ENCODE measurements around the gene MAPKAP1. TPM values are rescaled to one million over a fixed set of nuclear protein-coding genes. Genes with fewer than 3 reads are reported as not detected.
A peak's percentile ranks its signal among the peaks of the same experiment; 100 is the strongest.

MAPKAP1 gene
- total RNA-seq, 4 donors from 2014 or later: 54.1 to 195 (median 61.9) TPM

- no peaks in the 10 kb centered on the region for H3K27me3 ChIP-seq
- TF ChIP-seq POLR2A (IDR thresholded peaks at IDR 0.05) (no peak), CTCF (IDR thresholded peaks at IDR 0.05) (no peak)
- intact Hi-C loops (cut with DNase I; ENCODE audit: low total_unique reads): no loop called here
Observed at GRCh38 chr9:125476645-125477044, 230.4 kb downstream of the MAPKAP1 start.

GRCh38 chr9:125475385-125475784 lies 231.6 kb downstream of the MAPKAP1 start:
- DNase-seq: no peak
- Histone ChIP-seq H3K4me3 (no peak overlapping the region), H3K9me3 (no peaks in the 10 kb centered on the region), H3K27me3 (no peaks in the 10 kb centered on the region), H3K36me3 (no peaks in the 10 kb centered on the region), H3K4me1 (peaks cover 0 to 10% of the 10 kb centered on the region in 2 donors), H3K27ac (no peak overlapping the region)
- intact Hi-C loops (cut with DNase I; ENCODE audit: low total_unique reads): no loop called here
- TF ChIP-seq CTCF (IDR thresholded peaks at IDR 0.05): no peak
- no peak for TF ChIP-seq POLR2A (IDR thresholded peaks at IDR 0.05)

More at GRCh38 chr9:125476645-125477044, 230.4 kb downstream of the MAPKAP1 start:
- H3K36me3 ChIP-seq: no peaks in the 10 kb centered on the region
- DNase-seq: no peak
- no peaks in the 10 kb centered on the region for H3K9me3 ChIP-seq
- H3K4me3 ChIP-seq: no peak overlapping the region
- peaks cover 0 to 10% of the 10 kb centered on the region in 2 donors for H3K4me1 ChIP-seq
- no peak overlapping the region for H3K27ac ChIP-seq

- H3K36me3 ChIP-seq: no peaks in the 10 kb centered on the region
- peak; percentile 58 to 64 for DNase-seq
- no peak for TF ChIP-seq POLR2A (IDR thresholded peaks at IDR 0.05)
- TF ChIP-seq CTCF (IDR thresholded peaks at IDR 0.05): peak in 1 of 4 experiments; percentile 25
- intact Hi-C loops (cut with DNase I; ENCODE audit: low total_unique reads): no loop called here
- H3K9me3 ChIP-seq: no peaks in the 10 kb centered on the region
- H3K27me3 ChIP-seq: no peaks in the 10 kb centered on the region
- peak overlapping the region; percentile 53 to 64 for H3K27ac ChIP-seq
- H3K4me1 ChIP-seq: peaks cover 0 to 10% of the 10 kb centered on the region in 2 donors
- no peak overlapping the region for H3K4me3 ChIP-seq
Observed at GRCh38 chr9:125472926-125473701, 233.9 kb downstream of the MAPKAP1 start.

GRCh38 chr9:125472562-125472925 lies 234.5 kb downstream of the MAPKAP1 start:
- TF ChIP-seq POLR2A (IDR thresholded peaks at IDR 0.05) (no peak), CTCF (IDR thresholded peaks at IDR 0.05) (no peak)
- Histone ChIP-seq H3K4me1 (peaks cover 0 to 10% of the 10 kb centered on the region in 2 donors), H3K4me3 (no peak overlapping the region), H3K27ac (peak overlapping the region; percentile 53 to 64), H3K27me3 (no peaks in the 10 kb centered on the region), H3K36me3 (no peaks in the 10 kb centered on the region), H3K9me3 (no peaks in the 10 kb centered on the region)
- DNase-seq: no peak
- intact Hi-C loops (cut with DNase I; ENCODE audit: low total_unique reads): no loop called here

GRCh38 chr9:125470767-125471580 lies 236.0 kb downstream of the MAPKAP1 start:
- DNase-seq: no peak
- Histone ChIP-seq H3K27ac (no peak overlapping the region), H3K9me3 (no peaks in the 10 kb centered on the region), H3K4me1 (peaks cover 0 to 10% of the 10 kb centered on the region in 2 donors), H3K36me3 (no peaks in the 10 kb centered on the region), H3K4me3 (no peak overlapping the region), H3K27me3 (no peaks in the 10 kb centered on the region)
- TF ChIP-seq POLR2A (IDR thresholded peaks at IDR 0.05): no peak
- no peak for TF ChIP-seq CTCF (IDR thresholded peaks at IDR 0.05)
- intact Hi-C loops (cut with DNase I; ENCODE audit: low total_unique reads): no loop called here
